Measurements from ENCODE around the gene GUF1. TPM values are rescaled to one million over a fixed set of nuclear protein-coding genes. Genes with fewer than 3 reads are reported as not detected.
A peak's percentile ranks its signal among the peaks of the same experiment; 100 is the strongest.

The GUF1 gene
- total and polyA plus RNA-seq, 8 donors: 17.3 to 37.6 (median 30.4) TPM

DNA sequence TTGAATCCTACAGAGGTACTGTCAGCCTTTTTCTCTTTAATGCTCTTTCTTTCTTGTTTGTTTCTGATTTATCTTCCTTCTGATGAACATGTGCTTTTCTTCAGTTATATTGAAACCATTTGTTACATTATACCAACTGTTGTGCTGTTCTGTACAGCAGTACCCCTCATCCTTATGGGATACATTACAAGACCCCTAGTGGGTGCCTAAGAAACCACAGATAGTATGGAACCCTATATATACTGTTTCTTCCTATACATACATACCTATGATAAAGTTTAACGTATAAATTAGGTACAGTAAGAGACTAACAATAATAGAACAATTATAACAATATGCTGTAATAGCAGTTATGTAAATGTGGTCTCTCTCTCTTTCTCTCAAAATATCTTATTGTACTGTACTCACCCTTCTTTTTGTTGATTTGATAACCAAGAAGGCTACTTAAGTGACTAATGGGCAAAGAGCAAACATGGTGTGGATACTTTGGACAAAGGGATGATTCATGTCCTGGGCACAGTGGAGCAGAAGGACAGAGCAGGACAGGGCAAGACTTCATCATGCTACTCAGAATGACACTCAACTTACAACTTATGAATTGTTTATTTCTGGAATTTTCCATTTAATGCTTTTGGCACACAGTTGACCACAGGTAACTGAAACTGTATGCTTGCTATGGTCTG, 16.1 kb upstream of the GUF1 start:
- no peaks in the 10 kb centered on the region for H3K9me3 ChIP-seq
- no peaks in the 10 kb centered on the region for H3K4me1 ChIP-seq
- no peaks in the 10 kb centered on the region for H3K36me3 ChIP-seq
- TF ChIP-seq, protein P1, sequence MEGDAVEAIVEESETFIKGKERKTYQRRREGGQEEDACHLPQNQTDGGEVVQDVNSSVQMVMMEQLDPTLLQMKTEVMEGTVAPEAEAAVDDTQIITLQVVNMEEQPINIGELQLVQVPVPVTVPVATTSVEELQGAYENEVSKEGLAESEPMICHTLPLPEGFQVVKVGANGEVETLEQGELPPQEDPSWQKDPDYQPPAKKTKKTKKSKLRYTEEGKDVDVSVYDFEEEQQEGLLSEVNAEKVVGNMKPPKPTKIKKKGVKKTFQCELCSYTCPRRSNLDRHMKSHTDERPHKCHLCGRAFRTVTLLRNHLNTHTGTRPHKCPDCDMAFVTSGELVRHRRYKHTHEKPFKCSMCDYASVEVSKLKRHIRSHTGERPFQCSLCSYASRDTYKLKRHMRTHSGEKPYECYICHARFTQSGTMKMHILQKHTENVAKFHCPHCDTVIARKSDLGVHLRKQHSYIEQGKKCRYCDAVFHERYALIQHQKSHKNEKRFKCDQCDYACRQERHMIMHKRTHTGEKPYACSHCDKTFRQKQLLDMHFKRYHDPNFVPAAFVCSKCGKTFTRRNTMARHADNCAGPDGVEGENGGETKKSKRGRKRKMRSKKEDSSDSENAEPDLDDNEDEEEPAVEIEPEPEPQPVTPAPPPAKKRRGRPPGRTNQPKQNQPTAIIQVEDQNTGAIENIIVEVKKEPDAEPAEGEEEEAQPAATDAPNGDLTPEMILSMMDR (IDR thresholded peaks at IDR 0.05): no peak
- DNase-seq: no peak
- H3K27me3 ChIP-seq: no peaks in the 10 kb centered on the region
- intact Hi-C loops (cut with DNase I): no loop called here
- H3K4me3 ChIP-seq: no peak overlapping the region
- H3K27ac ChIP-seq: no peak overlapping the region
- no peak for ATAC-seq

DNA sequence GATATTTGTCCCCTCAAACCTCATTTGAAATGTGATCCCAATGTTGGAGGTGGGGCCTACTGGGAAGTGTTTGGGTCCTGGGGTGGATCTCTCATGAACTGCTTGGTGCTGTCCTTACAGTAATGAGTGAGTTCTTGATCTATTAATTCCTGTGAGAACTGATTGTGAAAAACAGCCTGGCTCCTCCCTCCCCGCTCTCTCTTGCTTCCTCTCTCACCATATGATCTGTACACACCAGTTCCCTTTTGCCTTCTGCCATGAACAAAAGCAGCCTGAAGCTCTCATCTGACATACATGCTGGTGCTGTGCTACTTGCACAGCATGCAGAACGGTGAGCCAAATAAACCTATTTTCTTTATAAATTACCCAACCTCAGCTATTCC, 15.6 kb upstream of the GUF1 start:
- Histone ChIP-seq H3K4me3 (no peak overlapping the region), H3K36me3 (no peaks in the 10 kb centered on the region), H3K27me3 (no peaks in the 10 kb centered on the region), H3K4me1 (no peaks in the 10 kb centered on the region), H3K9me3 (no peaks in the 10 kb centered on the region), H3K27ac (no peak overlapping the region)
- DNase-seq: no peak
- intact Hi-C loops (cut with DNase I): no loop called here
- ATAC-seq: no peak
- TF ChIP-seq, protein P1 (IDR thresholded peaks at IDR 0.05): no peak

DNA sequence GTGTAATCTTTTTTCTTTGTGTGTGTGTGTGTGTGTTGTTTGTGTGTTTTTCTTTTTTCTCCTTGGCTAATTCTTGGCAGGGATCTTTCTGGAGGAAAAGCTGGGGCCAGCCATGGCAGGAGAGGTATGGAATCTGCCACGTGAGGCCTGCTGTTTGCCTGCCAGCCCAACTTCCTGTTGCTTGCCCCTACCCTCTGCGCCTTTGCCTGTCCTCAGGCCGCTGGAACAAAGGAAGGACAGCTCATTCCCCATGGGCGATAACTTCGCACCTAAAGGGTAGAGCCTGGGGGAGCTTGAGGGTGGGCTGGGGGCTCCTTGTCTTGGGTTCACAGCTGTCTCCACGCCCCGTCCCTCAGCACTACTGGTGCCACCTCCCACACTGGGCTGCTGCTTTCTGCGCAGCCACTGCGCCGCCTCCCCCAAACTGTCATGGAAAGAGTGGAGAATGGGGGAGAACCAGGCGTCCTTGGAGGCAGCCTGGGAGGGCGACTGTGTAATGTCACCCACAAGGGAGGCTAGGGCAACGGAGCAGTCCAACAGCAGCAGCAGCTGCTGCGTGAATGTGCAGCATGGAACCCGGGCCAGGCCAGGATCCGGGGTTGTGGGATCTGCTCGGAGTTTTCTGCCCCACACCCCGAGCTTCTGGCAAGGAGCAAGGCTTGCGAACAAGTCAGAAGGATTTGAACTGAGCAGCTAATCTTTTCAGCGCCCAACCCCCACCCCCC, 14.5 kb upstream of the GUF1 start:
- TF ChIP-seq, protein P1 (IDR thresholded peaks at IDR 0.05): no peak
- intact Hi-C loops (cut with DNase I): no loop called here
- Histone ChIP-seq H3K4me1 (no peaks in the 10 kb centered on the region), H3K9me3 (no peaks in the 10 kb centered on the region), H3K36me3 (no peaks in the 10 kb centered on the region), H3K27me3 (no peaks in the 10 kb centered on the region), H3K4me3 (no peak overlapping the region), H3K27ac (no peak overlapping the region)
- ATAC-seq (no peak), DNase-seq (peak in 1 of 4 donors; percentile 63)

DNA sequence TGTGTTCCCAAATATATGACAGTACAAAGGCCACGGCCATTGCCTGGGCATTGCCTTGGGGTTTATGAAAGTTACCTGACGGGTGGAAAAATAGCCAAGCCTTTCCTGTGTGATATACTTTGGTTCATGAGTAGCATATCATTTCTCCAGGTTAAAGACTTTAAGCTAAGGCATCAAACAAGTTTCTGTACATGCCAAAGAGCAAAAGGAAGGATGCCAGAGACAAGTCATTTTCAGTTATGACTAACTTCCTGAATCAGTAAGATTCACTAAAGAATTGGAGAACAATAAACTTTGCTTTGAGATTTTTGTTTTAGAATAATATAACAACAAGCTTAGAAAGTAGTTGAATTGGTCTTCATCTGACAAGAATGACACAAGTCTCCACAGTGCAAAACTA, 9.7 kb upstream of the GUF1 start:
- no peak overlapping the region for H3K4me3 ChIP-seq
- no peaks in the 10 kb centered on the region for H3K27me3 ChIP-seq
- intact Hi-C loops (cut with DNase I): no loop called here
- H3K27ac ChIP-seq: no peak overlapping the region
- H3K9me3 ChIP-seq: no peaks in the 10 kb centered on the region
- H3K4me1 ChIP-seq: no peaks in the 10 kb centered on the region
- no peak for ATAC-seq
- no peak for DNase-seq
- H3K36me3 ChIP-seq: no peaks in the 10 kb centered on the region
- TF ChIP-seq, protein P1 (IDR thresholded peaks at IDR 0.05): no peak

DNA sequence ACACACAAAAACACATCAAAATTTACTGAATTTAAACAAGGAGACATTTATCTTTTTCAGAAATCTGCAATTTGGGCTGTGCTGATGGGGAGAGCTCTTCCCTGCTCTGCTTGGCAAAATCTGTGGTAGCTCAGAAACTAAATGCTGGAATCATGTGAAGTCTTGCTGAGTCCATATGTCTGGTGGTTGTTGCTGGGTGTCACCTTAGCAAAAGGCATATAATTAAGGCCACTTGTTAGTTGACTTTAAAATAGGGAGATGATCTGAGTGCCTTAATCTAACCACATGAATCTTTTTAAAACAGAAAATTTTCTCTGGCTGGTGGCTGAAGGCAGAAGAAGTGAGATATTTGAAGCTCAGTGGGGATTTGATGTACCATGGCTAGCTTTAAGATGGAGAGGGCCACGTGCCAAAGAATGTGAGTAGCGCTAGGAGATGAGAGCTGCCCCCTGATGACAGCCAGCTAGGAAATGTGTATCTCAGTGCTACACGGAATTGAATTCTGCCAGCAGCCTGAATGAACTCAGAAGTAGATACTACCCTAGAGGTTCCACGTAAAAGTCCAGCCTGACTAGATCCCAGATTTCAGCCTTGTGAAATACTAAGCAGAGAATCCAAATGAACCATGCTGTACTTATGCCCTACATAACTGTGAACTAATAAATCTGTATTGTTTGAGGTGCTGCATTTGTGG, 7.6 kb upstream of the GUF1 start:
- intact Hi-C loops (cut with DNase I): no loop called here
- TF ChIP-seq, protein P1 (IDR thresholded peaks at IDR 0.05): no peak
- no peak overlapping the region for H3K27ac ChIP-seq
- DNase-seq: no peak
- no peak overlapping the region for H3K4me3 ChIP-seq
- no peaks in the 10 kb centered on the region for H3K36me3 ChIP-seq
- H3K27me3 ChIP-seq: no peaks in the 10 kb centered on the region
- no peaks in the 10 kb centered on the region for H3K4me1 ChIP-seq
- ATAC-seq: no peak
- no peaks in the 10 kb centered on the region for H3K9me3 ChIP-seq
